ENCODE data around the gene RGS2.

Gene RGS2

DNA sequence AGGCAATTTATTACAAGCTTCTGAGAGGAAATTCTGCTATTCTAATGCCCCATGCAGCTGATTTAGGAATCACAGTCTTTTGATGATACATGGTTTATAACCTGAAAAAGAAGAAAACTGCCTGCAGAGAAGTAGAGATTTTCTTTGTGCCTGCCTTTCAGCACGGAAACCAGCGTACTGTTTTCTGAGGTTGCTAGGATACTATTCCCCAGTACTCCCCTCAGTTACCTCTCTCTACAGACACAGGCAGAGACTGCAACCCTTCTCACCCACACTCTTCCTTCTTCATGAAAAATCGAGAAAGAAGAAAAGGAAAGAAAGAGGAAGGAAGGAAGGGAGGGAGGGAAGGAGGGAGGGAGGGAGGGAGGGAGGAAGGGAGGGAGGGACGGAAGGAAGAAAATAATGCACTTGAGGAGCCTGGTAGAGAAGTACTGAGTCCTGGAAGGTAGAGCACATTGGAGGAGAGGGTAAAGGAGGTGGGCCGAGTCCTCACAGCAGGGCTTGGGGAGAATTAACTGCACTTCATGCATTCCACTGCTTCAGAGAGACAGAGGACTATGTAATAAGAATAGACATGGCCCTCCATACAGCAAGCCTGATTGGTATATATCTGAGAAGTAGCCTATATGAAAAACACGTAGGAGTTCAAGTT, 21.9 kb downstream of the RGS2 start:
- no peak for DNase-seq (ENCODE audit: low read depth)

DNA sequence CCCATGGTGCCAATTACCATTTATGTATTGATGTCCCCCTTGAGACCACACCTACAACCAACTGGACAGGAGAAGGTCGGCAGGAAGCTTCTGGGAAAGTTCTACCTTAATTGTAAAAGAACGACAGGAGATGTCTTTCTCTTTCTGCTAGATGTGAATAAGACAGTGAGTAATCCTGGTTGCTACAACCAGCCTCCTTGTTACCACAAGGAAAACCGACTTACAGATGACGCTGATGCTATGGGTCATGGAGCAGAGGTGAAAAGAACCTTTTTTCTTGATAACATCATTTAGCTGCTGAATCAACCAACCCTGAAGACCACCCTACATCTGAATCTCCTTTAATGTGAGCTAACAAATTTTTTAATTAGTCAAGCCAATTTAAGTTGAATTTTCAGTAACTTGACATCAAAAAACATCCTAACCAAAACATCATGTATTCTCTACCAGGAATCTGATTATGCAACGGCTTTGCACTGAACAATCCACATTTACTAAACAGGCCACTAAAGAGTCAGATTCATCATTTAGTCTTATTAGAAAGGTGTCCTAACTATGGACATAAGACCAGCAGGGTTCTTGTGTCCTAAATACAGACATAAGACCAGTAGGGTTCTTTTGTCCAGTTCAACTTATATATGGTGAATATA, 23.0 kb downstream of the RGS2 start:
- DNase-seq (ENCODE audit: low read depth): peak; percentile 14

DNA sequence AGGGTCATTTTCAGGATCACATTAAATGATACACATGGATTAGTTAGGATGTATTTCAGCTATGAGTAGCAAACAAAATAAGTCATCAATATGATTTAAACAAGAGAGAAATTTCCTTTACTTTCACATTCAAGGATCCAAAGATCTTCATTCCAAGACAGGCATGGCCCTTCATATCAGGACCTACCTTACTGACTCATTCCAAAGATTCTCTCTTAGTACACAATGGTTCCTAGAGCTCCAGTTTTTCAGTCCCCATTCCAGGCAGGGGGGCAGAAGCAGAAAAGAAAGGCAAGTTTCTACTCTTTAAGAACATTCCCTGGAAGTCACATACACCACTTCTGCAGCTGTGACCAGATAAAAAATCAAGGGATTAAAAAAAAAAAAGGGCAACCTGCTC, 23.7 kb downstream of the RGS2 start:
- DNase-seq (ENCODE audit: low read depth): no peak

DNA sequence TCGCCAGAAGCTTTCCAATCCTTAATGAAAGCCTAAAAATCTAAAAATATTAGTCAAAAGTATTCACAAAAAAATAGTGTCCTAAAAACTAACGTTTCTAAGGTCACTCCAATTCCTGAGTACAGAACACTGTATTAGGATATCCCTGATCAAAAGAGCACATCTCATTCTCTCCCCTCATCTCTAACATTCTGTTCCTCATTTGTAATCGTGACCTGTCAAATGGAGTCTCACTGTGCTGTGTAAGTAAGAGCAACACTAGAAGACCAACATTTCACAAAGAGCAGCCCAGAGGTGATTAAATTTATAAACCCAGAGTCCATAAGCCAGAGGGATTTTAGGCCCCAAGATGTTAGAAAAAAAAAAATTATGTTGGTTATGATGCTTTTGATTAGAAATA, 26.3 kb downstream of the RGS2 start:
- DNase-seq (ENCODE audit: low read depth): no peak

DNA sequence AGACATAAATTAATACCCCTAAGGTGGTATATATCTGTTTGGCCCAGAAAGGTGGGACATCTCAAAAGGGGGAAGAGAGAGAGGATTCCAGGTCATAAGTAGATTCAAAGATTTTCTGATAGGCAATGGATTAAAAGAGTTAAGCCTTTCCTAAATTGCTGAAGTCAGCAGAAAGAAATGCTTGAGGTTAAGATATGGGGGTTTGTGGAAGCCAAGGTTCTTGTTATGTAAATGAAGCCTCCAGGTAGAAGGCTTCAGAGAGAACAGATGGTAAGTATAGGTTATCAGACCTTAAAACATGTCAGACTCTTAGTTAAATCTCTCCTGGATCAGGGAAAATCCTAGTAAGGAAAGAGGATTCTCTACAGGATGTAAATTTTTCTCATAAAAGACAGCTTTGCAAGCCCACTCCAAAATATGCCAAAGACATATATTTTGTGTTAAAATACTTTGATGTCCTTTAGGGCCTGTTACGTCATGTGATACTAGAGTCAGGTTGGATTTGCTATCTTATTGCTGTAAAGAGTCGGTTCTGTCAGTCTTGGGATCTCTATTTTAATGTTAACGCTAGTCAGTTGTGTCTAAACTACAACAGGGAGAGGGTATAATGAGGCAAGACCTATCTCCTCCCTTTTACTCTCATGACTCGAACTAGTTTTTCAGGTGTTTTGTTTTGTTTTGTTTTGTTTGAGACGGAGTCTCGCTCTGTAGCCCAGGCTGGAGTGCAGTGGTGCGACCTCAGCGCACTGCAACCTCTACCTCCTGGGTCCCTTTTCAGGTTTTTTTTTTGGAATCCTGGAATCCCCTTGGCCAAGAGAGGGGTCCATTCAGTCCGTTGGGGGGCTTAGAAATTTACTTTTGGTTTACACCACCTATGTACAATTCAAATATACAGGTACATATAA, 30.6 kb downstream of the RGS2 start:
- no peak for DNase-seq (ENCODE audit: low read depth)

DNA sequence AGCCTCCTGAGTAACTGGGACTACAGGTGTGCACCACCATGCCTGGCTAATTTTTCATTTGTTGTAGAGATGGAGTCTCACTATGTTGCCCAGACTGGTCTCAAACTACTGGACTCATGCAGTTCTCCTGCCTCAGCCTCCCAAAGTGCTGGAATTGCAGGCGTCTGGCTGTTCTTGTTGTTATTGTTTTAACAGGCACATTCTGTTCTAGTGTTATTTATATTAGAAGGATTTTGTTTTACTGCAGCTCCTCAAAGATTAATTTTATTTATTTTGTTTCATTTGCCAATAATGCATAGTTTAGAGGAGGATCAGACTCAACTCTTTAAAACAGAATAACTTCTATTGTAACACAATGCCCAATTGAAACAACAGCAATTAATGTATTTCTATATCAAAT, 35.5 kb downstream of the RGS2 start:
- DNase-seq (ENCODE audit: low read depth): no peak

DNA sequence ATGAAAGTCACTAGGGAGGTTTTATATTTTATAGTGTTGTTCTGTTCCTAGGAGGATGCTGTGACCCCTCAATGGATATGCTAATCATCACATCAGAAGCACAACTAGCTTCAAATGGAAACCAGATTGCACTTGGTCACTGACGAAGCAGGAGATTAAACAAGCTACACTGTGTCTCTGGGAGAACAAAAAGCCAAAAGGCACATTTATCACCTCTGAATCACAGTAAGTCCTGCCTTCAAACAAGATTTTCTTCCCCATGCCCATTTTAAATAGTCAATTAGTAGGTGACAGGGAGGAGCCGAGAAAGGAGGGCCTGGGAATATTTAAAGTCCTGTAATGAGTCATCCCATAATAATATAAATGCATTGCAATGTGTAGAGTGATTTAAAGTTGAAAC, 38.1 kb downstream of the RGS2 start:
- DNase-seq (ENCODE audit: low read depth): no peak

DNA sequence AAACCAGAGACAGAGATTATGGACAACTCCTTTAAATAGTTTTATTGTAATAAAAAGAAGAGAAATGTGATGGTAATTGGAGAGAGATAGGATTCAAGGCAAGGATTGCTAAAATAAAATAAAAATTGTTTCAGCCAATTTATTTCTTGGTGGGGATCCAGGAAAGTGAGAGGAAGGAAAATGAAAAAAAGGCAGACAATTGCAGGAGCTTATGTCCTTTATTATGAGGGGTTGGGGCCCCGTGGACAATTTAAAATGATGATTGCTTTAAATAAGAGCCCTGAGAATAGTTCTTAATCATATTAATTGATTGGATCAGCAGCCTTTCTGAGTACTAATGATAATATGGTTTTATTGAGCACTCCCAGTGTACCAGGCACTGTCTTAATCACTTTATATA, 40.2 kb downstream of the RGS2 start:
- no peak for DNase-seq (ENCODE audit: low read depth)

DNA sequence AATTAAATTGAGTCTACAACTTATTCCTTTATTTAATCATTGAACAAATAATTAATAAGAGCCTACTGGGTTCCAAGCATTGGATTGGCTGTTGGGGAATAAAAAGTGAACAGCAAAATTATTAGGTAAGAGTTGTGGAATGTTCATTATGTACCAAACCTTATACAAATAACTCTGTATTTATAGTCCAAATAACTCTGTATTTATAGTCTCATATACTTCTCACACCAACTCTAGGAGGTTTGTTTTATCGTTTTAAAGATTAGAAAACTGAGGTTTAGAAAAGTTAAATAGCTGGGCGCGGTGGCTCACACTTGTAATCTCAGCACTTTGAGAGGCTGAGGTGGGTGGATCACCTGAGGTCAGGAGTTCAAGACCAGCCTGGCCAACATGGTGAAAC, 40.6 kb downstream of the RGS2 start:
- DNase-seq (ENCODE audit: low read depth): no peak

DNA sequence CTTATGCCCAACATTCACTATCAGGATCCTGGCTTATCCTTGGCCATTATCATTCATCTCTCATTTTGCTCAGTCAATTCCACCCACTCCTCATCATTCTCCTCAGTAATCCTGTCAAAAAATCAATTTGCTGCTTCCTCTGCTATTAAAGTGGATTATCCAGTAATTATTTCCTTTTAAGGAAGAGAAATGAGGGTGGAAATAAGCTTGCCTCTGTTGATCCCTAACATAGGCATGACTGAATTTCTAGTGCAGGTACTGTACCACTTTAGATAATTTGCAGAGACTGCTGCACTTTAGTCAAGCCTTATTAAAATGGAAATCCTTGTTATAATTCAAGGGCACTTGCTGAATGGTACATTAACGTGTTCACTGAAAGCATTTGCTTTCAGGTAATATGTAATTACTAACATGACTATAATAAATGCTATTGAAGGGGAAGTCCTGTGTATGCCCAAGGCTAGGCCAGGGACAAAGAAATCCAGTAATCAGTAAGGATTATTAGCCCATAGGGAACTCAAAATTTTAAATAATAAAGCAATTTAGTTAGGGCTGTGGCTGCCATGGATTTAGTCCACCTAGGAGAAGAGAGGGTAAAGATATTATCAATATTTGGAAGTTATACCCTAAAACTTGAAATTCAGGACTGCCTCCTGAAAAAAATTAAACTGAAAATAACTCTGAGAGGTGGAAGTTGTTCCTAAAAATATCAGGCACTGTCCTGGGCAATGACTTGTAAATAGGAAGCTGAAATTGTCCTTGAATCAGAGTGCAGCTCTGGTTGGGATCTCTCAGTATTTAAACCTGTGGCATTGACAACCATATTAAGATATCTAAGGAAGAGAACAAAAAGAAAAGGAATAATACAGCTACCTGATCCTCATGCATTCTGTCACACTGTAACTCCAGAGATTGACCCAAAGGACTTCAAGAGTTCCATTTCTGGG, 43.4 kb downstream of the RGS2 start:
- no peak for DNase-seq (ENCODE audit: low read depth)

DNA sequence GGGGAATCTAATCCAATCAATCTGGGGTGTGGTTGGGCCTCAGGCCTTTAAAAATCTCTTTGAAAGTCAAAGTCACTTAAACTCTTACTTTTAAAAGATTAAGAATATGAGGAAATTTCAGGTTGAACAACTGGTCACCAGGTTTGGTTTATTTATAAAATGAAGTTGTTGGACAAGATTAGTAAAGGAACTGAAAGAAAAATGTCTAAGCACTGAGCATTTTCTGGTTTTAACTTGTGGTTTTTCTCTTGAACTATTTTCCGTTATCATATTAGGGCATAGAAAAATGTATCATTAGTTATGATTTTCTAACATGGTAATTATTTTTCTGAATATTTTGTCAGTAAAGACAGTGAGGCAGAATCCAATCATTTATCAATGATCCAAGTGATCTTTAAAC, 49.6 kb downstream of the RGS2 start:
- DNase-seq (ENCODE audit: low read depth): no peak

DNA sequence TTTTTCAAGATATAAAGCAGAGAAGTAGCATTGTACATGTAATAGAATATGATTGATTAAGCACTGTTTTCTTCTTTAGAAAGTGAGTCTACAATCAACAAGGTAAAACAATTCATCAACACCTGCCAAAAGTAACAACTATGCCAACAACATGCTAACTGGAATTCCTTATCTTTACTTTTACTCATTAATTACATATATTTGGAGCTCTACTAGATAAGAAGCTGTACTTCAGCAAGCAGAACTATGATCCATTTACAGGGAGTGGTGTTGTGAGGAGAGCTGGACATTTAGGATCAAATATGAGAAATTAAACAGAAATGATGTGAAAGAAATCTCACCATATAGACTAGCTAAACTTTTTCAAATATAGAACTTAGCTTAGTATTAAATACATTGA, 51.0 kb downstream of the RGS2 start:
- no peak for DNase-seq (ENCODE audit: low read depth)

DNA sequence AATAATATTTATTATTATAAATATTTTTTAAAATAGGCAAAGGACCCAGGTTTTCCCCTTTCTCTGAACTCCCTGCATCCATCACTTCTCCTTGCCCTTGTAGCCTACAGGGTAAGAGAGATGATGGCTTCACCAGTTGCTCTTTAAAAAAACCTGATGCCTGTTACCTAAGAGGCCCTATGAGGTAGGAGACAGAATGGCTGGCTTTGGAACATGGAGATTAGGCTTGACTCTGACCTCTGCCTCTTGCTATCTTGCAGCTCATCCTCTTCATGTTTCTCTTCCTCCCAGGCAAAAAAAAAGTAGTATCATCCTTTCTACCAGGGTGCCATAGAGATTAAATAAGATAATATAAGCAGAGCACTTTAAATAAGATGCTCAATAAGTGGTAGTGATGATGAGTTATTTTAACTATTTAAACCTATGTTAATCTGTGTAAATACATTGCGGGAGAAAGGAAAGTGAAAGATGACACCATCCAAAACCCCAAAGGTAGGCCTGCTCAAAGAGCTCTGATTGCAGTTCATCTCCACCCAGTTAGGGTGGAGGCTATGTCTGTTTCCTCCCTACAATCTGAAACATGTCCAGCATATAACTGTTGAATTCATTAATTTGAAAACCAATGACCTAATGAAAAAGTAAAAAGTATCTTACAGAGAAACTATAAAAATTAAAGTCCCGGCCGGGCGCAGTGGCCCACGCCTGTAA, 51.8 kb downstream of the RGS2 start:
- DNase-seq (ENCODE audit: low read depth): no peak

DNA sequence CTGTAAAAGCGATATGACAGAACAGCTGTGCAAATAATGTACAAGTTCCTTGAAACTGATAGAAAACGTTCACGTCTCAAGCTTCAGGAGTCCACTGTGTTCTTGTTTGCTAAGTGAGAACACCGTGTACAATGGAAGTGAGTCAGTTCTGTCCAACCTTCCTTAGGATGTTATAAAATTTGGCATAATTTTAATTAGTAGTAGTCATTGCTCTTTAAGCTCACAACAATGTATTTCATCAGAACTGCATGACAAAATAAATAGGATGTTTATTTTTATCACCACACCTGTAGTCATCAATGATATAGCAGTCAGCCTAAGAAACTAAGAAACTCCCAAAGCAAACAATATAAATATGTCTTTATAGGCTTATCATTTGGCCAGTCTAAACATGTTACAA, 53.0 kb downstream of the RGS2 start:
- DNase-seq (ENCODE audit: low read depth): no peak

All from HS-5 (cell line).